ENCODE results near the gene SRBD1.
A peak's percentile ranks its signal among the peaks of the same experiment; 100 is the strongest.

Gene SRBD1

DNA sequence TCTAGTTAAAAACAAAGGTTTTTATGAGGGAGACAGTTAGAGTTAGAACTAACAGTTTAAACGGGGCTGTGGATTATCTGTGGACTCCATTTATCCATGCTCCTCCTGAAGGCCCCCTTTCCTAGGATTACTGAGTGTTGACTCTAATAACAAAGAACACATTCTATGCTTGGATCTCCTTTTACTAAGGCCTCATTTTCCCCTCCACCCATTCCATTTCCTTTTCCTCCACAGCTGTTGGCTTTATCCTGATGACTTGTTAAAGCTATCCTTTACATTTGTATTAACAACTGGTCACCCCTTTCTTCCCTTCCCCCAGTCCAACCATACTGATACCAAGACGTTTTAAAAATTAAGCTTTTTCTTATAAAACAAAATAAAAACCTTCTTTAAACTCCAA is 220.6 kb downstream of the SRBD1 start:
- FAIRE-seq (no peak), DNase-seq (ENCODE audit: insufficient read length, low spot score) (no peak)
- TF ChIP-seq PAX5 (IDR thresholded peaks at IDR 0.05; ENCODE audit: insufficient read depth, low read length, severe bottlenecking) (no peak), TAF1 (IDR thresholded peaks at IDR 0.05; ENCODE audit: low read depth, low read length) (no peak), SPI1 (IDR thresholded peaks at IDR 0.05; ENCODE audit: low read depth, low read length) (no peak), POLR2A (IDR thresholded peaks at IDR 0.05; ENCODE audit: low read depth, low read length) (no peak), POU2F2 (IDR thresholded peaks at IDR 0.05; ENCODE audit: low read depth, low read length) (no peak), POLR2AphosphoS5 (IDR thresholded peaks at IDR 0.05; ENCODE audit: low read depth, low read length) (no peak)

GRCh38 chr2:45388541-45389100 is 222.4 kb downstream of the SRBD1 start:
- TF ChIP-seq TAF1 (IDR thresholded peaks at IDR 0.05; ENCODE audit: low read depth, low read length) = no peak
- no peak for TF ChIP-seq PAX5 (IDR thresholded peaks at IDR 0.05; ENCODE audit: insufficient read depth, low read length, severe bottlenecking)
- no peak for TF ChIP-seq SPI1 (IDR thresholded peaks at IDR 0.05; ENCODE audit: low read depth, low read length)
- no peak for TF ChIP-seq POU2F2 (IDR thresholded peaks at IDR 0.05; ENCODE audit: low read depth, low read length)
- no peak for TF ChIP-seq POLR2AphosphoS5 (IDR thresholded peaks at IDR 0.05; ENCODE audit: low read depth, low read length)
- no peak for TF ChIP-seq POLR2A (IDR thresholded peaks at IDR 0.05; ENCODE audit: low read depth, low read length)
- FAIRE-seq = peak; percentile 26
- DNase-seq (ENCODE audit: insufficient read length, low spot score) = no peak

DNA sequence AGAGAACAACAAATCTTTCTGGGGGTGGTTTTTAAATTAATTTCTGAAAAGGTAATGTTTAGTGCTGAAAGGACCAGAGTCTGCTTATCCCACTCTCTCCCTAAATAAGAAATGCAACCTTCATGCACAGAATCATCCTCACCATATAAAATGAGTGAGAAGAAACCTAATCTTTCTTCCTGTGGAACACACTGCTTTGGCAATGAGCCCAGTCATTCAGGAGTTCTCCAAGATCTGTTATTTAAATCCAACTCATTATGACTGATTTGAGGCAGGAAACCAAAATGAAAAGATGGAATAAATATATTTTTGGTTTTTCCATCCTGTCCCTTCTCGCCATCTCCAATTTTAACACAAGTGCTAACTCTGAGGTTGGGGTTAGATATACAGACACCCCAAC is 228.3 kb downstream of the SRBD1 start:
- TF ChIP-seq POLR2A (IDR thresholded peaks at IDR 0.05; ENCODE audit: low read depth, low read length) = no peak
- TF ChIP-seq TAF1 (IDR thresholded peaks at IDR 0.05; ENCODE audit: low read depth, low read length) = no peak
- TF ChIP-seq SPI1 (IDR thresholded peaks at IDR 0.05; ENCODE audit: low read depth, low read length) = no peak
- TF ChIP-seq POU2F2 (IDR thresholded peaks at IDR 0.05; ENCODE audit: low read depth, low read length) = no peak
- TF ChIP-seq PAX5 (IDR thresholded peaks at IDR 0.05; ENCODE audit: insufficient read depth, low read length, severe bottlenecking) = no peak
- TF ChIP-seq POLR2AphosphoS5 (IDR thresholded peaks at IDR 0.05; ENCODE audit: low read depth, low read length) = no peak
- no peak for DNase-seq (ENCODE audit: insufficient read length, low spot score)
- FAIRE-seq = no peak

- no peak for FAIRE-seq
- no peak for DNase-seq (ENCODE audit: insufficient read length, low spot score)
- TF ChIP-seq SPI1 (IDR thresholded peaks at IDR 0.05; ENCODE audit: low read depth, low read length) (0 out of 2 replicates have a peak, but pooled peaks have one; percentile 9), POU2F2 (IDR thresholded peaks at IDR 0.05; ENCODE audit: low read depth, low read length) (no peak)
Measured at GRCh38 chr2:45380131-45380836, 230.8 kb downstream of the SRBD1 start.

DNA sequence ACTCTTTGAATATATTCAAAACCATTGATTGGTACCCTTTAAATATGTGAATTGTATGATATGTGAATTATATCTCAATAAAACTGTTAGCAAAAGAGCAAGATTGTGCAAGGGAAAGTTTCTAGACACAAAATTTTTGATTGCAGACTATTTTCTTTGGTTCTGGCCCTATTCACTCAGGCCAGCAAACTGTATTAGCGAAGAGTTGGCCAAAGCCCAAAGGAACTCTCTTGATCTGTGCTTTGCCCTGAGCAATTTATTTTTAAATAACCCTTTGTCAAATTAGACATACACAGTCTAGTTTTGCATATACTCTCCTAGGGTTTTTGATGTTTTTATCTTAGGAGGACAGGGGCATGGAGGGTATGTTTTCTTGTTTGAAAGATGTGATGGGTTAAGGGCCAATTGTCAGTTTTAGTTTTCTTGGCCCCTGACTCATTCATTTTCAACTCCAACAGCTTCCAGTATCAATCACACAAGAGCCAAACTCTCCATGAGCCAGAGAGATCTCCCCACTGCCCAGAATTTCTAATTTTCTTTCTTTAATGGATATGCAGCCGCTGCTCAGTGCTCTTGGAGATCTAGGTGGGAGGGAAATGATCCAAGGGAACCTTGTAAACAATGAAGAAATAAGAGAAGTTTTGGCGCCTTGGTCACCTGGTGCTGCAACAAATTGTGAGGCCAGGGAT is 231.5 kb downstream of the SRBD1 start:
- TF ChIP-seq POU2F2 (IDR thresholded peaks at IDR 0.05; ENCODE audit: low read depth, low read length) = no peak
- no peak for TF ChIP-seq SPI1 (IDR thresholded peaks at IDR 0.05; ENCODE audit: low read depth, low read length)
- TF ChIP-seq POLR2A (IDR thresholded peaks at IDR 0.05; ENCODE audit: low read depth, low read length) = no peak
- no peak for TF ChIP-seq POLR2AphosphoS5 (IDR thresholded peaks at IDR 0.05; ENCODE audit: low read depth, low read length)
- no peak for TF ChIP-seq TAF1 (IDR thresholded peaks at IDR 0.05; ENCODE audit: low read depth, low read length)
- no peak for DNase-seq (ENCODE audit: insufficient read length, low spot score)
- FAIRE-seq = no peak

DNA sequence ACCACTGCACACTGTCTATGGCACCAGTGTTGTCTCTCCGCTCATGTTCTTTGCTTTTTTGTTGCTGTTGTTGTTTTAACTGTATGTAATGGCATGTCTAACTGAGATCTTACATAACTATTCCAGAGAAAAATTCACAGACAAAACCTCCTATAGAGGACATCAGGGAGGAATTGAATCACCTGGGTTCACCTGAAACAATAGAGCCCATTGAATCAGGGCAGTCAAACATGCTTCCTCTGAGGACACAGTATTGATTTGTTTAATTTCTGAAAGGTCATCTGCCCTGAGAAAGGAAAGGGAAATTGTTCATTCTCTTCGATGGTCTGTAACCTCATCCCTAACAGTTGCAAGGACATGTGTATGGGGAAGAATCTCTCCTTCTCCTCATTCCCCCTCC is 237.5 kb downstream of the SRBD1 start:
- DNase-seq (ENCODE audit: insufficient read length, low spot score) = no peak

DNA sequence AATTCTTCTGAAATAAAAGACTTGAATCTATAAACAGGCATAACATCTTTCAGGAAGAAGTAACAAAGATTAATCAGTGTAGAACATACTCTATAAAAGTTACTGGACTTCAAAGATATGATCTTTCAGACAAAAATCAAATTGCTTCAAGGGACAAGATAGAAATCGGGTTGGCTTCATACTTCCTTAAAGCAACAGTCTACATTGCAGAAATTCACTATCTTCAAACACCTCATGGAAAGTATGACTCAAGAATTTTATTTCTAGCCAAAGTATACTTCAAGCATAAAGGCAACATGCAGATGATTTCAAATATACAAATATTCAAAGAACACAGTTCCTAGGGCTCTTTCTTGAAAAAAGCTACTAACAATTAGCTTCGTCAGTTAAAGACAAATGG is 240.7 kb downstream of the SRBD1 start:
- FAIRE-seq = no peak

More for the DNA sequence above, 237.5 kb downstream of the SRBD1 start:
- FAIRE-seq = peak; percentile 5
- no peak for TF ChIP-seq POLR2A (IDR thresholded peaks at IDR 0.05; ENCODE audit: low read depth, low read length)
- TF ChIP-seq PAX5 (IDR thresholded peaks at IDR 0.05; ENCODE audit: insufficient read depth, low read length, severe bottlenecking) = no peak
- no peak for TF ChIP-seq POLR2AphosphoS5 (IDR thresholded peaks at IDR 0.05; ENCODE audit: low read depth, low read length)
- TF ChIP-seq POU2F2 (IDR thresholded peaks at IDR 0.05; ENCODE audit: low read depth, low read length) = no peak
- TF ChIP-seq SPI1 (IDR thresholded peaks at IDR 0.05; ENCODE audit: low read depth, low read length) = no peak

GRCh38 chr2:45368792-45369191 is 242.3 kb downstream of the SRBD1 start:
- FAIRE-seq (no peak), DNase-seq (ENCODE audit: insufficient read length, low spot score) (no peak)
- TF ChIP-seq TAF1 (IDR thresholded peaks at IDR 0.05; ENCODE audit: low read depth, low read length) (no peak), POU2F2 (IDR thresholded peaks at IDR 0.05; ENCODE audit: low read depth, low read length) (no peak), SPI1 (IDR thresholded peaks at IDR 0.05; ENCODE audit: low read depth, low read length) (no peak), POLR2AphosphoS5 (IDR thresholded peaks at IDR 0.05; ENCODE audit: low read depth, low read length) (no peak), PAX5 (IDR thresholded peaks at IDR 0.05; ENCODE audit: insufficient read depth, low read length, severe bottlenecking) (no peak), POLR2A (IDR thresholded peaks at IDR 0.05; ENCODE audit: low read depth, low read length) (no peak)

More for the DNA sequence above, 240.7 kb downstream of the SRBD1 start:
- TF ChIP-seq PAX5 (IDR thresholded peaks at IDR 0.05; ENCODE audit: insufficient read depth, low read length, severe bottlenecking) (no peak), POLR2A (IDR thresholded peaks at IDR 0.05; ENCODE audit: low read depth, low read length) (no peak), POLR2AphosphoS5 (IDR thresholded peaks at IDR 0.05; ENCODE audit: low read depth, low read length) (no peak), POU2F2 (IDR thresholded peaks at IDR 0.05; ENCODE audit: low read depth, low read length) (no peak), SPI1 (IDR thresholded peaks at IDR 0.05; ENCODE audit: low read depth, low read length) (no peak)
- no peak for DNase-seq (ENCODE audit: insufficient read length, low spot score)

- no peak for DNase-seq (ENCODE audit: insufficient read length, low spot score)
- TF ChIP-seq PAX5 (IDR thresholded peaks at IDR 0.05; ENCODE audit: insufficient read depth, low read length, severe bottlenecking) (no peak), POLR2AphosphoS5 (IDR thresholded peaks at IDR 0.05; ENCODE audit: low read depth, low read length) (no peak), SPI1 (IDR thresholded peaks at IDR 0.05; ENCODE audit: low read depth, low read length) (no peak), POLR2A (IDR thresholded peaks at IDR 0.05; ENCODE audit: low read depth, low read length) (no peak), TAF1 (IDR thresholded peaks at IDR 0.05; ENCODE audit: low read depth, low read length) (no peak), POU2F2 (IDR thresholded peaks at IDR 0.05; ENCODE audit: low read depth, low read length) (no peak)
- FAIRE-seq = no peak
Measured at GRCh38 chr2:45361666-45362065, 249.4 kb downstream of the SRBD1 start.
